HG03108 (cell line): Measurements from ENCODE around the gene C8G.

Source experiments
- ATAC-seq: cut with Tn5 transposase; IDR thresholded peaks from one replicate; pipeline ENCODE4 v1.9.1; 2021; ENCODE audit warnings: moderate library complexity; ENCODE audit not compliant: unreplicated experiment

Gene C8G

GRCh38 chr9:136964833-136965422 is 19.9 kb downstream of the C8G start:
- ATAC-seq, result no peak

DNA sequence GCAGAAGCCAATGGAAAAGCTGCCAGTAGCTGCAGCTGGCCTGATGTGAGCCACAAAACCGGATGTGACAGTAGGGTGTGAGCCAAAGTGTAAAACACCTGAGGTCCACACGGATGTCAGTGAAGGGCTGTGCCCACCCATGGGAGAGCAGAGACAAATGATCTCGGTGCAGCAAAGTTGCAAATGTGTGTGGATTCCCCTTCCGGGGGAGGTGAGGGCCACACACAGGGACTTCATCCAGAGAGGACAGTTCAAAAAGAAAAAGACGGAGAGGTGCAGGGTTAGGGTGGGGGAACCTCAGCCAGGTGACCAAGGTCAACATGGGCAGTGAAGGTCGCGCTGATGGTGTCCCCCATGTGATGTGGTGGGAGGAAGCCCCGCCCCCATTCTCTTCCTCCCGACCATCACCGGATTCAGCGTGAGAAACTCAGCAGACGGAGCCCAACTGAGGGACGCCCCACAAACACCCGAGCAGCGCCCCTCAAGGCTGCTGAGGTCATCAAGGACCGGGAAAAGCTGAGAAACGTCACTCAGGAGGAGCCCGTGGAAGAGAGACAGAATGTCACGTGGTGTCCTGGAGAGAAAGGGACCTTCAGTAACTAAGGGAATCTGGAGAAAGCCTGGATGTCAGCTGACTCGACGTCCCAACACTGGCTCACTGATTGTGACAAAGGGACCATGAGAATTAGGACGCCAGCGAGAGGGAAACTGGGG is 20.9 kb downstream of the C8G start:
- ATAC-seq, result no peak

DNA sequence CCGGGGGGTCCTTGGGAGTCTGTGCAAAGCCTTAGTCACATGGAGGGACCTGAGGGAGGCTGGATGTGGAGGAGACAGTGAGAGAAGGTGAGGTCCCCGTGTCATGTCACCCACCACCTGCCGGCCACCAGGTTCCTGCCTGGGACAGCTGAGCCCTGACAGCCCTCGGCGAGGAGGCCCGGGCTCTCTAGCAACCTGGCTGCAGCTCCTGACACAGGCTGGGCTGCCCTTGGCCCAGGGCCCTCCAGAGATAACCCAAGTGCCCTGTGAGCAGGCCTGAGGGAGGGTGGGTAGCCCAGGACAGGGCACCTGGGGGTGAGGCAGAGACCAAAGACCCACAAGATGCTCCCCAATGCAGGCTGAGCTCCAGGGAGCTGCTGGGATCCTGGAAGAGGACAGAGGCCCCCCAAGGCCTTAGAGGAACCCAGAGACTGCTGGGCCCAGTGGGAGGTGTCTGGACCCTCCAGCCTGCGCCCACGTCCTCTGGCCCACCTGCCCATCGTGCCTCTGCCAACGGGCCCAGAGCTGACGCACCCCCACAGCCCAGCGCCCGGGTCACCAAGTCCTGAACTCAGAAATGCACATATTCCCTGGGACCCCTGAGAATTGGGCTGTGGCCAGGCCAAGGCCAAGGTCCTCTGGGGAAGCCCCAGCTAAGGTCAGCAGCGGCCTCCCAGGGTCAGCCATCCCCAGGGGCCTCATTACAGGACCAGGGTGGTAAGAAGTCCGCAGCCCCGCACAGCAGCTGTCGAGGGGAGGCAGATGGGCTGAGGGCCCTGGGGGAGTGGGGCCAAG is 23.5 kb downstream of the C8G start:
- ATAC-seq, result no peak

DNA sequence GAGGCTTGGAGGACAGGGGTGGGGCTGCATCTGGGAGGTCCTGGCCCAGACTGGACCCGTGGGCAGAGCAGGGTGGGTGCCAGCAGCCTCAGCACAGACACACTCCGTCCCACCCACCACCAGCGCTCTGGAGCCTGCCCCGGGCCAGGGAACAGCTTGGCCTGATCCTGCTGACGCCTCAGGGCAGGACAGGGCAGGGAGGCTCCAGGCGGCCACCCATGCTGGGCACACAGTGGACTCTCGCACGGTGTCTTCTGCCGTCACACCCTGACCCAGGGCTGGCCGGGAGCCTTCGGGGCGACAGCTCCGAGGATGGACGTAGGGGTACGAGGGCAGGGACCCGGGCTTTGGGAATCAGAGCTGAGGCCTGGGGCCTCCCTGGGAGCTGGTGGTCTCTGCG is 24.1 kb downstream of the C8G start:
- ATAC-seq, result no peak

DNA sequence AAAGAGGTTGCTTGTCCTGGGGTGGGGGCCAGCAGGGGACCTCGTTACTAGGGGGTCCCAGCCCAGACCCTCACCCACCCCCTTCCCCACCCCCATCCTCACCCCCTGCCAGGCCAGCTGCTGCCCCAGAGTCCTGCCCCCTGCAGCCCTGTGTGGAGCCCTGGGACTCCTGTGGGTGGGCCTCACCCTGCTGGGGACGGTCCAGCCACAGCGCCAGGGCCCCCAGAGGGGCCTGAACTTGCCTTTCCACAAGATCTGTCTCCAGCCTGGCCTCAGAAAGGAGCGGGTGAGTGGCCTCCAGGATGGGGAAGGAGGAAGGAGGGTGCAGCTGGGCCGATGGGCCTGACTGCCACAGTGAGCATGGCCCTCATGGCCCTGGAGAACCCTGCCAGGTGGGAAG is 24.7 kb downstream of the C8G start:
- no peak for ATAC-seq

DNA sequence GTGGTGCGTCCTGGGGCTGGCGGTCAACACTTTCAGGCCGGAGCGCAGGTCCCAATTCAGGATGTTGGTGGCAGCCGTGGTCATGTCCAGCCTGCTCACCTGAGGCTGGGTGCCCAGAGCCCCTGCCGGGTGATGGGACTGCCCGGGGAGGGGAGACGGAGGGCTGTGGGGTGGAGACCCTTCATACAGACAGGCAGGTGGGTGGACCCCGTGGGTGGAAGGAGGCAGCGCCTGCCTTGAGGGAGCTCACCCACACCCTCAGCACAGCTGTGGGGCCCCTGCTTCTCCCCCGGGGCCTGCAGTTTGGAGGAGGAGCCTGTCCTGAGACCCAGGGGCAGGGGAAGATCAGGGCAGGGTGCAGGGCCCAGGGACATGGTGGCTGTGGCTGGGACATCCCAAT is 25.3 kb downstream of the C8G start:
- ATAC-seq, result no peak

GRCh38 chr9:136971746-136972145 is 26.7 kb downstream of the C8G start:
- ATAC-seq, result no peak

GRCh38 chr9:136972335-136972734 is 27.3 kb downstream of the C8G start:
- ATAC-seq, result no peak

GRCh38 chr9:136972743-136973142 is 27.7 kb downstream of the C8G start:
- no peak for ATAC-seq

- ATAC-seq, result no peak
Observed at GRCh38 chr9:136973618-136974617, 28.9 kb downstream of the C8G start.

DNA sequence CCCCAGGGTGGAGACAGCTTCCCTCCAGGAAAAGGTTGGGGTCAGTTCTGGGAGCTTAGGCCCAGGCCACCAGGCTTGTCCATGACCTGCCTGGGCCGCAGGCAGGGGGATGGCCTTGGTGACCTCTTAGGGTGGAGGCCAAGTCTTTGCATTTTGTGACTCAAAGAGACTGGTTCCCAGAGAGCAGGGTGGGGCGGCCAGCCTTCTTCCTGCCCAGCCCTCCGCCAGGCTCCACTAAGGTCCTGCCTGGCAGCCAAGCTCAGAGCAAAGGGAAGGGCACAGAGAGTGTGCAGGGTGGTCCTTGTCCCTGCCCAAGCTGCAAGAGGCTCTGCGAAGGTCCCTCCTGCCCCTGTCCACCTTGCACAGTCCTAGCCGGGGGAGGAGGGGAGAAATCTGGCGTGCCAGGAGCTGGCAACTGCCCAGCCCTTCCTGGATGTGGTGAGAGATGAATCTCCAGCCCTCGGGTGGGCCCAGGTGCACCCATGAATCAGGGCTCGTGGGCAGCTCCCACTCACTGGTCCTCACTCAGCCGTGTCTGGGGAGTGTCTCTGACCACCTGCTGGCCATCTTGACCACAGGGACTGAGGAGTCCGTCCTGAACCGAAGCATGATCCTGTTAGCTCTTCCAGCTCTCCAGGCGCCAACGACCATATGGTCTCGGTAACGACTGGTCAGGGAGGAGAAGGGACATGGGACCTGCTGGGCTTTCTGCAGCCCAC is 29.9 kb downstream of the C8G start:
- no peak for ATAC-seq

DNA sequence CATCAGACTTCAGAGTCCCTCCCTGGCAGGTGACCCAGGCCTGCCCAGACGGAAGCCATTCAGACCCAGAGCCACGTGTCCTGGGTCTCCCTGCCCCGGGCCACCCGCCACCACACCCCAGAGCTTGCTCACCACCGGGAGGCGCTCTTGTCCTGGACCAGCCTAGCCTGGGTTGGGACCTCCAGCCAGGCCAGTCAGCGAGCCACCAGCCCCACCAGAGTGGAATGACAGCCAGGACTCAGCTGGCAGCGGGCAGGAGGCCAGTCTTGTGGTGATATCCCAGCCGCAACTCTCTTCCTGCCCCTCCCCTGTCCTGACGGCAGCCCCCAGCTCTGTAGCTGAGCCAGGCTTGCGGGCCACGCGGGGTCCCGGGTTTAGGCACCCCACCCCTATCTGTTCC is 30.6 kb downstream of the C8G start:
- no peak for ATAC-seq

GRCh38 chr9:136977223-136977622 is 32.2 kb downstream of the C8G start, which contains the start of gene PTGDS:
Gene PTGDS, plus strand, starts transcription at chr9:136977504. Its CDS starts 75 bp downstream, at chr9:136977579.
- ATAC-seq, result no peak

GRCh38 chr9:136977649-136978072 is 32.6 kb downstream of the C8G start:
- no peak for ATAC-seq

- ATAC-seq, result no peak
Observed at GRCh38 chr9:136978073-136978864, 33.2 kb downstream of the C8G start.

DNA sequence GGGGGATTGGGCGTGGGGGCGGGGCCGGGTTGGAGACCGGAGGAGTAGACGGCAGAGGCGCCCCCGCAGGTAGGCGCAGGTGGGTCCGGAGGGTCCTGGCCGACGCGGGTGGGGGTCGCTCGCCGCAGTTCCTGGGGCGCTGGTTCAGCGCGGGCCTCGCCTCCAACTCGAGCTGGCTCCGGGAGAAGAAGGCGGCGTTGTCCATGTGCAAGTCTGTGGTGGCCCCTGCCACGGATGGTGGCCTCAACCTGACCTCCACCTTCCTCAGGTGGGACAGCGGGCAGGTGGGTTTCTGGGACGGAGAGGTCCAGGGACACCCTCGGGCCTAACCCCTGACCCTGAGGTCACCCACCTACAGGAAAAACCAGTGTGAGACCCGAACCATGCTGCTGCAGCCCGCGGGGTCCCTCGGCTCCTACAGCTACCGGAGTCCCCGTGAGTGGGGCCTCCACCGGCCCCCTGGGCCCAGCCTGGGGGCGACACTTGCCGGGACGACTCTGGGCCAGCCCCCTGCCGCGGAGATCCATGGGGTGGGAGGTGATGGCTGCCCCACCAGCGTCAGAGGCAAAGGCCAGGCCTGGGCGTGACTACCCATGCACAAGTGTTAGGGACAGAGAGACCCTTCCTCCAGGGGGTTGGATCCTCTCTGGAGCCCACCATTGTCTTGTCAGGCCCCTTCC is 34.0 kb downstream of the C8G start:
- no peak for ATAC-seq

DNA sequence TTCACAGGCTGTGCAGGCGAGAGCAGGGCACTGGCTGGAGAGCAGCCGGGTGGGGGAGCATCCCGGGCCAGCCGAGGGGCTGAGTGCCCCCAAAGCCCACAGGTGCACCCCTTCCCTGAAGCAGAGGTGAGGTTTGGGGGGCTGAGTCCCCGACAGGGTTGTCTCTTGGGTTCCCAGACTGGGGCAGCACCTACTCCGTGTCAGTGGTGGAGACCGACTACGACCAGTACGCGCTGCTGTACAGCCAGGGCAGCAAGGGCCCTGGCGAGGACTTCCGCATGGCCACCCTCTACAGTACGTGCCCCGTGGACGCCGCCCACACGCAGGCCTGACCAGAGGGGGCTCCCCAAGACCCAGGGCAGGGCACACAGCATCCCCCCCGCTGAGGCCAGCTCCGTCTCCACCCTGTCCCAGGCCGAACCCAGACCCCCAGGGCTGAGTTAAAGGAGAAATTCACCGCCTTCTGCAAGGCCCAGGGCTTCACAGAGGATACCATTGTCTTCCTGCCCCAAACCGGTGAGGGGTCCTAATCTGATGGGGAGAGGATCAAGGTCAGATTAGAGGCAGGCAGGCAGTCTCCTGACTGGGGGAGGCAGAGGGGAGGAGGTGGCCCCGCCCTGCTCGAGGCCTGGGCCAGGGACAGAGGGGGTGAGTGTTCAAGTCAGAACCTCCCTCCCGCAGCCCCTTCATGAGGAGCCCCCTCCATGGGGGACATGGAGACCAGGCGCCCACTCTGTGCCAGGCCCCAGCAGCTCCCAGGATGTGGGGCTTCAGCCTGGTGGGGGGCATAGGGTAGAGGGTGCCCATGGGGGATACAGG is 34.9 kb downstream of the C8G start:
- ATAC-seq, result no peak
